GM23248 (cell line): Measurements from ENCODE around the gene CD38. TPM values are rescaled to one million over a fixed set of nuclear protein-coding genes. Genes with fewer than 3 reads are reported as not detected.

ENCODE experiments used
- DNase-seq: peaks from one replicate; pipeline ENCODE4 v3.0.0-alpha.2; 2015
- H2AFZ ChIP-seq: fragments of 200-600 bp; sonication (generic); 2 replicates; pipeline ENCODE4 v1.6.1; 2016; ENCODE audit warnings: antibody characterized with exemption
- H3F3A ChIP-seq: fragments of 200-600 bp; sonication (generic); 2 replicates; pipeline ENCODE4 v1.6.1; 2016; ENCODE audit warnings: mild to moderate bottlenecking, antibody characterized with exemption, mixed run types; ENCODE audit not compliant: insufficient read depth
- H3K27ac ChIP-seq: fragments of 200-600 bp; sonication (generic); 2 replicates; pipeline ENCODE4 v1.5.1; 2016; ENCODE audit warnings: mild to moderate bottlenecking
- H3K27me3 ChIP-seq: fragments of 200-600 bp; sonication (generic); replicated peaks from 2 replicates; pipeline ENCODE4 v1.6.1; 2016; ENCODE audit warnings: mild to moderate bottlenecking; ENCODE audit not compliant: insufficient read depth
- H3K36me3 ChIP-seq: fragments of 200-600 bp; sonication (generic); 2 replicates; pipeline ENCODE4 v1.6.1; 2016; ENCODE audit warnings: low read depth, mild to moderate bottlenecking
- H3K4me1 ChIP-seq: fragments of 200-600 bp; sonication (generic); 2 replicates; pipeline ENCODE4 v1.6.1; 2016; ENCODE audit warnings: mild to moderate bottlenecking; ENCODE audit not compliant: insufficient read depth
- H3K4me2 ChIP-seq: fragments of 200-600 bp; sonication (generic); one replicate; pipeline ENCODE4 v1.6.1; 2016; ENCODE audit warnings: mild to moderate bottlenecking; ENCODE audit not compliant: unreplicated experiment
- H3K4me3 ChIP-seq: fragments of 200-600 bp; sonication (generic); 2 replicates; pipeline ENCODE4 v1.5.1; 2016; ENCODE audit warnings: mild to moderate bottlenecking
- H3K79me2 ChIP-seq: fragments of 200-600 bp; sonication (generic); 2 replicates; pipeline ENCODE4 v1.6.1; 2016; ENCODE audit warnings: mild to moderate bottlenecking; ENCODE audit not compliant: insufficient read depth
- H3K9ac ChIP-seq: fragments of 200-600 bp; sonication (generic); 2 replicates; pipeline ENCODE4 v1.6.1; 2016; ENCODE audit warnings: mild to moderate bottlenecking
- H3K9me2 ChIP-seq: fragments of 200-600 bp; sonication (generic); 2 replicates; pipeline ENCODE4 v1.6.1; 2016; ENCODE audit warnings: mixed run types, mild to moderate bottlenecking, moderate library complexity; ENCODE audit not compliant: insufficient read depth
- H3K9me3 ChIP-seq: fragments of 200-600 bp; sonication (generic); one replicate; pipeline ENCODE4 v1.6.1; 2017; ENCODE audit warnings: low read depth
- H4K20me1 ChIP-seq: fragments of 200-600 bp; sonication (generic); 2 replicates; pipeline ENCODE4 v1.6.0; 2016; ENCODE audit not compliant: insufficient read depth
- EZH2 ChIP-seq: fragments of 200-600 bp; sonication (generic); IDR thresholded peaks from 2 replicates; pipeline ENCODE4 v1.6.1; 2018; ENCODE audit warnings: antibody characterized with exemption, mild to moderate bottlenecking; ENCODE audit not compliant: insufficient read depth, poor library complexity, severe bottlenecking
- EZH2phosphoT487 ChIP-seq: fragments of 200-600 bp; sonication (generic); IDR thresholded peaks from 2 replicates; pipeline ENCODE4 v1.6.1; 2018; ENCODE audit warnings: antibody characterized with exemption, moderate library complexity, mild to moderate bottlenecking, low read depth; ENCODE audit not compliant: insufficient read depth
- WGBS, 2 experiments: methylation state at CpG; one replicate each; pipeline ENCODE4 v1.1.6; 2015 to 2017; ENCODE audit warnings: low lambda C conversion rate in 2 of 2, low coverage in 1 of 2; ENCODE audit errors: missing lambda C conversion rate in 2 of 2; 5-methylcytosine and 5-hydroxymethylcytosine counted together
- in situ Hi-C: fragments of 300-500 bp; cut with MboI; formaldehyde crosslinking; loops from 2 replicates; pipeline ENCODE4 v1.15.0; 2020
- polyA plus RNA-seq: library from polyadenylated mRNA; unstranded; fragments of >200 nt; fragmentation: Nextera tagmentation; extraction: Ambion mirVana; gene quantifications from 2 replicates; pipeline ENCODE4 v1.2.1, GENCODE V29; 2016
- total RNA-seq: library from RNA; depleted of rRNA; stranded (reverse); fragments of >200 nt; shearing (Covaris generic); gene quantifications from 2 replicates; pipeline ENCODE4 v1.2.3, GENCODE V29; 2014

The CD38 gene
- total and polyA plus RNA-seq, 2 experiments from 2014 or later, result not detected

DNA sequence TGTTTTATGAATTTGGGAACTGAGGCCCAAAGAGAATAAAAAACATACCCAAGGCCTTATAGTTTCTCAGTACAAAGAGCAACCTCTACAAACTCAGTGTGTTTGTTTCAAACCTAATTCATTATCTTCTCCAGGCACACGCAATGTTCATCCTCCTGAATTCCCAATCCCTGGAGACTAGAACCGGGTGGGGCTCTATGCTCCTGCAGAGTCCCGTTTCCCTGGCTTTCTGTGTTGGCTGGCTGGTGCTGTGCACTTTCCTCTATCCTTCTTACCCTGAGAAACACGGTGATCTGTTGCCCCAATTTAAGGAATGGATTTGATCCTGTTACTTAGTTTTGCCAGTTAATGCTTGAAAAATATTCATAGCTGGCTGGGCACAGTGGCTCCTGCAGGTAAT is 96.5 kb downstream of the CD38 start:
- H2AFZ ChIP-seq, result no peak overlapping the region
- DNase-seq, result no peak

DNA sequence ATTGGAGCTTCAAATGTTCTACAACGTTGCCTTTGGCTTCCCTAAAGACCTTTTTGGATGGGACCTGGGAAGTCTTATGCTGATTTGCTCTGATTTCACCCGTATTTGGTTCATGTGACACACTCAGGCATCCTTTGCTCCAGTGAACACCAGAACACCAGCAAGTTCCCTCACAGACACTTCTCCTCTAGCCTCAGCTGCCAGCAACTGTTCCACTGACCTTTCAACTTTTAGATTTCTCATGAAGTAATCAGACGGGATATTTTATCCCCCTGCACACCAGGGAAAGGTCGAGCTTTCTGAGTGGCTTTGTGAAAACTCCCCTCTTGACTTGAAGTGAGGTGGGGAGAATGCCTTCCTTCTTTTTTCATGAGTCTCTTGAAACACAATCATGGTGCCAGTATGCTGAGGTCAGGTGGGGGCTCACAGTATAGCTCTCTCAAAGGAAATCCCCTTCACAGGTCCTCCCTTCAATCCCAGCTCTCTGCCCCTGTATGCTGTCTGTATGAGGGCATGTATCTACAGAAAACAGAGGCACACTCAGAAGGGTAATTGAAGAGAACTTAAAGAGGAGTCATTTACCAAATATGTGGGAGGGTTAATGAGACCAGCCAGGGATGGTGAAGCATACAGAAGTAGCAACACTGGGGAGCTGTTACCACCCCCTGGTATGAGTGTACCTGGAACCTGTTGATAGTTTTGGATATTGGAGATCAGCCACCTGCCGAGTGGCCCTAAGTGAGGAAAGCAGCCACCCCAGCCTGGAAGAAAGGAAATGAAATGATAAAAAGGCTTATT is 97.7 kb downstream of the CD38 start:
- WGBS, 2 experiments, result 38 to 42% methylated on average over 5 of the region's 5 CpGs

More for the DNA sequence above, 96.5 kb downstream of the CD38 start:
- no peak for TF ChIP-seq EZH2phosphoT487
- no peak for TF ChIP-seq EZH2
- Histone ChIP-seq H3K4me2 (no peak overlapping the region), H3K9me2 (no peaks in the 10 kb centered on the region), H4K20me1 (no peaks in the 10 kb centered on the region), H3K4me3 (no peak overlapping the region), H3K9me3 (no peaks in the 10 kb centered on the region), H3K4me1 (no peaks in the 10 kb centered on the region), H3F3A (no peaks in the 10 kb centered on the region), H3K27ac (no peak overlapping the region), H3K79me2 (no peaks in the 10 kb centered on the region), H3K27me3 (peaks cover 45% of the 10 kb centered on the region), H3K36me3 (no peaks in the 10 kb centered on the region), H3K9ac (no peak overlapping the region)
- in situ Hi-C loops, result no loop called here
- 7 to 13% methylated on average over 4 of the region's 4 CpGs for WGBS, 2 experiments

DNA sequence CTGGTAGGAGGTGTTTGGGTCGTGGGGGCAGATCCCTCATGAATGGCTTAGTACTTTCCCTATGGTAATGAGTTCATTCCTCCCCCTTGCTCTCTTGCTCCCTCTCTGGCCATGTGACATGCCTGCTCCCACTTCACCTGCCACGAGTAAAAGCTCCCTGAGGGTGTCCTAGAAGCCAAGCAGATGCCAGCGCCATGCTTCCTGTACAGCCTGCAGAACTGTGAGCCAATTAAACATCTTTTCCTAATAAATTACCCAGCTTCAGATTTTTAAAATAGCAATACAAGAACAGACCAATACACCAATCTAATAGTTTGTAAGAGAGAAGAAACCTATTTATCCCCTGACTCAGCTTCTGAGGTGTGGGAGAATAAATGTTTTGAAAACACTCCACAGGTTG is 99.9 kb downstream of the CD38 start:
- no peak overlapping the region for H3K4me3 ChIP-seq
- H2AFZ ChIP-seq, result no peak overlapping the region
- H3K4me2 ChIP-seq, result no peak overlapping the region
- H3K27me3 ChIP-seq, result peaks cover 38% of the 10 kb centered on the region
- no peaks in the 10 kb centered on the region for H3K4me1 ChIP-seq
- H4K20me1 ChIP-seq, result no peaks in the 10 kb centered on the region
- H3F3A ChIP-seq, result no peaks in the 10 kb centered on the region
- in situ Hi-C loops, result no loop called here
- no peaks in the 10 kb centered on the region for H3K9me2 ChIP-seq
- TF ChIP-seq EZH2phosphoT487 (no peak), EZH2 (no peak)
- no peaks in the 10 kb centered on the region for H3K79me2 ChIP-seq
- no peak overlapping the region for H3K27ac ChIP-seq
- 69 to 71% methylated on average over 3 of the region's 3 CpGs for WGBS, 2 experiments
- H3K9me3 ChIP-seq, result no peaks in the 10 kb centered on the region
- H3K9ac ChIP-seq, result no peak overlapping the region
- no peaks in the 10 kb centered on the region for H3K36me3 ChIP-seq
- no peak for DNase-seq

More for the DNA sequence above, 97.7 kb downstream of the CD38 start:
- Histone ChIP-seq H3K79me2 (no peaks in the 10 kb centered on the region), H3K9ac (no peak overlapping the region), H3K9me3 (no peaks in the 10 kb centered on the region), H3K27ac (no peak overlapping the region), H3F3A (no peaks in the 10 kb centered on the region), H3K36me3 (no peaks in the 10 kb centered on the region), H2AFZ (no peak overlapping the region), H3K9me2 (no peaks in the 10 kb centered on the region), H3K4me3 (no peak overlapping the region), H3K27me3 (peaks cover 51% of the 10 kb centered on the region), H4K20me1 (no peaks in the 10 kb centered on the region), H3K4me2 (no peak overlapping the region), H3K4me1 (no peaks in the 10 kb centered on the region)
- in situ Hi-C loops, result no loop called here
- no peak for DNase-seq
- TF ChIP-seq EZH2phosphoT487 (no peak), EZH2 (no peak)

DNA sequence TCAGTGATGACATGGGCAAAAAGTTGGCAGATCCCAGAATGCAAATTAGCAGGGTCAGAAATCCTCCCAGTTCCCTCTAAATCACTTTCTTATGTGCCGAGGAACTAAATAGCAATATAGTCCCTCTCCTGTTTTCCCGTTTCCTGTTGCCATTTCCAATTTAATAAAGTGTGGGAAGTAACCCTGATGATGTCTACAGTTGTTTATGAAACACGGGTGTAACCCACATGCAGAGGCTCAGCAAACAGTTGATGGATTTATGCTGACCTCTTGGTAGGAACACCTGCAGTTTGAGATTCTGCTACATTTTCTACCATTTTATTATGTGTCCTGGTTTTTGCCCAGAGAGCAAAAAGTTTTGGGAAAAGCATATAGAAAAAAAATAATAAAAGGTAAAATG is 103.7 kb downstream of the CD38 start:
- Histone ChIP-seq H2AFZ (no peak overlapping the region), H3K4me2 (no peak overlapping the region), H3K36me3 (no peaks in the 10 kb centered on the region), H3K4me3 (no peak overlapping the region), H3K27ac (no peak overlapping the region), H3K9ac (no peak overlapping the region), H3K9me2 (no peaks in the 10 kb centered on the region), H3K9me3 (no peaks in the 10 kb centered on the region), H3K79me2 (no peaks in the 10 kb centered on the region), H3K4me1 (no peaks in the 10 kb centered on the region), H3K27me3 (peaks cover 20% of the 10 kb centered on the region), H3F3A (no peaks in the 10 kb centered on the region), H4K20me1 (no peaks in the 10 kb centered on the region)
- 0 to 3% methylated on average over 3 of the region's 3 CpGs for WGBS, 2 experiments
- DNase-seq, result no peak
- TF ChIP-seq EZH2phosphoT487 (no peak), EZH2 (no peak)
- in situ Hi-C loops, result loop anchor here (10.0 kb wide), 1 partner anchor 73 kb away; no protein-coding TSS in a partner anchor
